ENCODE results near the gene LRRC51.

LRRC51 gene

DNA sequence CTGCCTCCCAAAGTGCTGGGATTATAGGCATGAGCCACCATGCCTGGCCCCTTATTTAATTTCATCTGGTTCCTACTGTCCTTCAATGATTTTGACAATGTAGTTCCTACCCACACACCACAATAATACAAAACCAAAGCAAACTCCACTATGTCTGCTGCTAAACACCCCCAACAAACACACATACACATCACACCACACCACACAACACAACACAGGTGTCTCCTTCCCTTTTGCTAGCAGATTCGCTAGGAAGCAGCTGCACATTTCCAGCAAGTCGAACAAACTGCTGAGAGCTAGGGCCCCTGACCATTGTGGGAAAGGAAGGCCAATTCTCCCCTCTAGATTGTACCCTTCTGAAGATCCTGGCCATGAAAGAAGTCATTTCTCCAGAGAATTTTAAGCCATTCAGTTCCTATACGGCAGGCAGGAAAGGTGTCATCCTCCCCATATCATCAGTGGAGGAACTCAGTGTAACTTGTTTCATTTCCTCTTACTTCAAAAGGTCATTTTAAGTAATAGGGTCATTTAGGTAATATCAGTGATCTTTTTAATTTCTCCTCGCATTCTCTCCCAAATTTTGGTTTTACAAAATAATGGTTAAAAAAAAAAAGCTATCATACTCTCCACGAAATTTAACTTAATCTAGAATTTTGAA lies 18.8 kb upstream of the LRRC51 start:
- TF ChIP-seq, protein P1, sequence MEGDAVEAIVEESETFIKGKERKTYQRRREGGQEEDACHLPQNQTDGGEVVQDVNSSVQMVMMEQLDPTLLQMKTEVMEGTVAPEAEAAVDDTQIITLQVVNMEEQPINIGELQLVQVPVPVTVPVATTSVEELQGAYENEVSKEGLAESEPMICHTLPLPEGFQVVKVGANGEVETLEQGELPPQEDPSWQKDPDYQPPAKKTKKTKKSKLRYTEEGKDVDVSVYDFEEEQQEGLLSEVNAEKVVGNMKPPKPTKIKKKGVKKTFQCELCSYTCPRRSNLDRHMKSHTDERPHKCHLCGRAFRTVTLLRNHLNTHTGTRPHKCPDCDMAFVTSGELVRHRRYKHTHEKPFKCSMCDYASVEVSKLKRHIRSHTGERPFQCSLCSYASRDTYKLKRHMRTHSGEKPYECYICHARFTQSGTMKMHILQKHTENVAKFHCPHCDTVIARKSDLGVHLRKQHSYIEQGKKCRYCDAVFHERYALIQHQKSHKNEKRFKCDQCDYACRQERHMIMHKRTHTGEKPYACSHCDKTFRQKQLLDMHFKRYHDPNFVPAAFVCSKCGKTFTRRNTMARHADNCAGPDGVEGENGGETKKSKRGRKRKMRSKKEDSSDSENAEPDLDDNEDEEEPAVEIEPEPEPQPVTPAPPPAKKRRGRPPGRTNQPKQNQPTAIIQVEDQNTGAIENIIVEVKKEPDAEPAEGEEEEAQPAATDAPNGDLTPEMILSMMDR (IDR thresholded peaks at IDR 0.05; ENCODE audit: extremely low read depth, missing control alignments): no peak
- no peak for DNase-seq (ENCODE audit: low spot score)

DNA sequence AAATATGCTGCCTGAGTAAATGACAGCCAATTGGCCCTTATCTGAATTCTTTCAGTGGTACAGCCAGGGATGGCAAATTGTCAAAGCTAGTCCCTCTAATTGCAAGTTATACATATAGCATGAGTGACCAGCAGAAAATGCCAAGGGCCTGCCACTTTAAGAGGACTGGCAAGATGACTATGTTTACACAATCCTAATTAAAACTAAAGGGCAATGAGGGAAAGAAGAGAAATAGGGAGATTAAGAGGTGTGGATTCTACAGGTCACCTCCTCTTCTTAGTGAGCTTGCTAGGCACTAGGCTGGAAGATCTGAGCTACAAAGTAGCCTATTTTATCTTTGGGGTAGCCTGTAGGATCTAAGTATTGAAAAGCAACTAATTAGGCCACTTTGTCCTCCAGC lies 13.8 kb upstream of the LRRC51 start:
- no peak for DNase-seq (ENCODE audit: low spot score)
- TF ChIP-seq, protein P1 (IDR thresholded peaks at IDR 0.05; ENCODE audit: extremely low read depth, missing control alignments): no peak

DNA sequence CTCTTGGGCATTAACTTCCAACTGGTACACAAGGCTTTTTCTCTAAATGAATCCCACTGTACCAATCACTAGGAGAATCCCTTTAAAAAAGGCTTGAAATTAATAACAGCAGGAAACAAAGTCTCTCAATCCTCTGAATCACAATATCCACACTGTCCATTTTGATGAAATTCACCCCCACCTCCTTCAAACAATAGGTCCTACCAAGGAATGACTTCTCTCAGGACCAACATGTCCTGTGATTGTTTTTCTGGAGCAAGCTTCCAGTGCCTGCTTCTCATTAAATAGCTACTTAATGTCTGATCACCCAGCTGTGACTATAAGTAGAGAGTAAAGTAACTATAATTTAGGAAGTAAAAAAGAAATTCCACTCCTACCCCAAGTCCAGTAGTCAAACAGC lies 13.4 kb upstream of the LRRC51 start:
- no peak for DNase-seq (ENCODE audit: low spot score)
- TF ChIP-seq, protein P1 (IDR thresholded peaks at IDR 0.05; ENCODE audit: extremely low read depth, missing control alignments): no peak

DNA sequence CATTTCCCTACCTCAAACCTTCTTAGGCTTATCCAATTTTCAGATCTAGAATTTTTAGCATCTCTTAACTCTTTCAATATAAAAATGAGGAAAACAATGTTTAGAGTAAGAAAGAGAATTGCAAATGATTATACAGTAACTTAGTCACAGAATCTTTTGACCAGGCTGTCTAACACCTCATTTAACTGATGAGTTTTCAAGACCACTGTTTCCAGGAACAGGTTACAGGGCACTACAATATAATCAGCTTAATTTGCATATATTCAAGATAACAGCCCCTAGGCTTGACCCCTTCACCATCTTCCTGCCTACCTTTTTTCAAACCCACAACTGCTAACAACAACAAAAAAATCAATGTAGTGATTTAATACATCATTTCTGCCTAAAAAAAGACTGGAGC lies 13.0 kb upstream of the LRRC51 start:
- TF ChIP-seq, protein P1 (IDR thresholded peaks at IDR 0.05; ENCODE audit: extremely low read depth, missing control alignments): no peak
- no peak for DNase-seq (ENCODE audit: low spot score)

DNA sequence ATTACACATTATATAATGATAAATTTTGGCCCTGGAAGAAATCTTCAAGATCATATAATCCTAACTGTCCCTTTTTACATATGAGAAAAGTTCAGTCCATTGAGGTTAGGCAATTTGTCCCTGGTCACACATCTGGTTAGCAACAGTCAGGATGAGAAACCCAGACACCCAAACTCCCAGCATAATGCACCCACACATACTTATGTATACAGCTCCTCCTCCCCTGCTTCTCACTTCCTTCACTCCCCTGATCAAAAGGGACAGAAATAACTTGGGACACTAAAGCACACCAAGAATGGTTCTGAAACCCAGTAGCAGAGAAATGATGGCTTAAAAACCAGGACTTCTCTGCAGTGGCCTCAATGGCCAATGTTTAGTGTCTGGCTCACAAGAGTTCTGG lies 11.4 kb upstream of the LRRC51 start:
- TF ChIP-seq, protein P1 (IDR thresholded peaks at IDR 0.05; ENCODE audit: extremely low read depth, missing control alignments): no peak

DNA sequence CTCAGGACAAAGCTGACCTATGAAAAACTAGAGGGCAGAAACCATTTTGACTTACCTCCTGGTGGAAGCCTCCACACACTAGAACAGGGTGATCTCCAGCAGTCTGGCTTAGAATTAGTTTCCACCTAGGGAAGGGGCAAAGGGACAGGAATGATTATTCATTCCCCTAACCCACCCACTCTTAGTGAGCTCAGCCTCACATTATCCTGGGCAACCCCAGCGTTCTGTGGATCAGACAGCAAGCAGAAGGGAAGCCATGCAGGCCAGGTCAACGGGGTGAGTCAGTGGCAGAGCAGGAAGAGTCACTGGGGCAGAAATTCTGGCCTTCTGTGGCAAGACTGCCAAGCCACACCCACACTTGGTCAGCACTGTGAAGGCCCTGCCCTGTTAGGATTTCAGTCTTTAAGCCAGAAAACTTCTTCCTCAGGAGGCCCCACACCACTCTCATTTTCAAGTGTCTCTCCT lies 10.8 kb upstream of the LRRC51 start:
- peak; percentile 29 for DNase-seq (ENCODE audit: low spot score)
- TF ChIP-seq, protein P1 (IDR thresholded peaks at IDR 0.05; ENCODE audit: extremely low read depth, missing control alignments): no peak

More for the DNA sequence above, 11.4 kb upstream of the LRRC51 start:
- peak; percentile 19 for DNase-seq (ENCODE audit: low spot score)

DNA sequence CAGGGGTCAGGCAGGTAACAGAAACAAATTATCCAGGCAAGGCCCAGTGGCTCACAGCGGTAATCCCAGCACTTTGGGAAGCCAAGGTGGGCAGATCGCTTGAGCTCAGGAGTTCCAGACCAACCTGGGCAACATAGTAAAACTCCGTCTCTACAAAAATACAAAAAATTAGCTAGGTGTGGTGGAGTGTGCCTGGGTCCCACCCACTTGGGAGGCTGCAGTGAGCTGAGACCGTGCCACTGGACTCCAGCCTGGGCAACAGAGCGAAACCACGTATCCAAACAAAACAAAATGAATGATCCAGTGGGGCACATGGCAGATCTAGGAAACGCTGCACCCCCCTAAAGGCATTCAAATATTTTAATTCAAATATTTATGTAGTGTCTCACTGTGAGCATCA lies 10.2 kb upstream of the LRRC51 start:
- DNase-seq (ENCODE audit: low spot score): no peak
- TF ChIP-seq, protein P1 (IDR thresholded peaks at IDR 0.05; ENCODE audit: extremely low read depth, missing control alignments): no peak

Data from GM20000 (cell line).